ENCODE results near the gene TTC23L.

DNA sequence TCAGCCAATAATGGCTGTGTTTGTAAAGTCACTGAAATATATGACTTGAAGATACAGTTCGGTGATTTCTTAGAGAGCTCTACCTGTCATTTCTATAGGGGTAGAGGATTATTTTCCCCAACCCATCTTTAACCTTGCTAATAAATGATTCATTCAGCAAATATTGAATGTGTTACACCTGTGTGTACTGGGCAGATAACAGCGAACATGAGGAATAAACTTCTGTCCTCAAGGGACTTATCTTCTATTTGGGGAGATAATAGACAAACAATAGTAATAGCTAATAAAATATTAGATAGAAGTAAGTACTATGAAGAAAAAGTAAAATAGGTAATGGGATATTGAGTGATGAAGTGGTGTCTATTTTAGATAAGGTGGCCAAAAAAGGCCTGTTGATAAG, 9.3 kb downstream of the TTC23L start:
- TF ChIP-seq POLR2A (IDR thresholded peaks at IDR 0.05) (no peak), EP300 (IDR thresholded peaks at IDR 0.05) (no peak)
- TF ChIP-seq, protein P1, sequence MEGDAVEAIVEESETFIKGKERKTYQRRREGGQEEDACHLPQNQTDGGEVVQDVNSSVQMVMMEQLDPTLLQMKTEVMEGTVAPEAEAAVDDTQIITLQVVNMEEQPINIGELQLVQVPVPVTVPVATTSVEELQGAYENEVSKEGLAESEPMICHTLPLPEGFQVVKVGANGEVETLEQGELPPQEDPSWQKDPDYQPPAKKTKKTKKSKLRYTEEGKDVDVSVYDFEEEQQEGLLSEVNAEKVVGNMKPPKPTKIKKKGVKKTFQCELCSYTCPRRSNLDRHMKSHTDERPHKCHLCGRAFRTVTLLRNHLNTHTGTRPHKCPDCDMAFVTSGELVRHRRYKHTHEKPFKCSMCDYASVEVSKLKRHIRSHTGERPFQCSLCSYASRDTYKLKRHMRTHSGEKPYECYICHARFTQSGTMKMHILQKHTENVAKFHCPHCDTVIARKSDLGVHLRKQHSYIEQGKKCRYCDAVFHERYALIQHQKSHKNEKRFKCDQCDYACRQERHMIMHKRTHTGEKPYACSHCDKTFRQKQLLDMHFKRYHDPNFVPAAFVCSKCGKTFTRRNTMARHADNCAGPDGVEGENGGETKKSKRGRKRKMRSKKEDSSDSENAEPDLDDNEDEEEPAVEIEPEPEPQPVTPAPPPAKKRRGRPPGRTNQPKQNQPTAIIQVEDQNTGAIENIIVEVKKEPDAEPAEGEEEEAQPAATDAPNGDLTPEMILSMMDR (IDR thresholded peaks at IDR 0.05): no peak

Data from sigmoid colon (tissue), 4 donors.